ENCODE data around the gene ST7. TPM values are rescaled to one million over a fixed set of nuclear protein-coding genes. Genes with fewer than 3 reads are reported as not detected.

Gene ST7
- total and polyA plus RNA-seq, 2 of the 8 experiments (the other 6 are each of a cell fraction or from before 2014, with no cell fraction given) = 16.3 to 18.0 TPM

DNA sequence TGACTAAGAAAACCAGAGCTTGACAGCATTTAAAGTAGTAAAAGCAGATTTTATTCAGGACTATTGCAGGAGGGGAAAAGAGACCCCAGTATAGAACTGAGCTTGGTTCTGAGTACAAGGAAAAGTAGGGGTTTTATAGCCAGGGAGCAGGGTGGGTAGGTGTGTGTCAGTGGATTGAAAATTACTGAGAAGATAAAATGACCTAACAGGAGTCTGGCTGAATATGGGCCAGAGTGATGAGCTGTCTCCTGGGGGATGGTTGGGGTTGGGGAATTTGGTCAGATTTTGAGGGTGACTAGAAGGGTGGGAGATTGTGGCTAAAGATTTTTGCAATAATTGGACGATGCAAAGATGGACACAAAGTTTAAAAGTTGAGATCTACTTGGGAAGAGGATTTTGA, 114.0 kb downstream of the ST7 start (continued):
- TF ChIP-seq FOSL1 (IDR thresholded peaks at IDR 0.05; ENCODE audit: insufficient read depth, low read depth, low read length) (no peak), BCL11A (IDR thresholded peaks at IDR 0.05; ENCODE audit: low read depth in 2 of 2, low read length in 2 of 2) (no peak)

All from H1 (cell line).